KOPT-K1 (cell line): ENCODE measurements around the gene CSH1.
"Not testable (repeated sequence)": the region's sequence is repeated elsewhere in the genome, so short reads cannot be mapped to it uniquely, and the experiment has no call there.

Experiments
- H3K27ac ChIP-seq: fragments of 200-600 bp; sonication (generic); 2 replicates; pipeline ENCODE4 v1.5.1; 2016; ENCODE audit warnings: antibody characterized with exemption, mild to moderate bottlenecking, low read depth, low read length; ENCODE audit not compliant: poor library complexity, severe bottlenecking
- H3K36me3 ChIP-seq: fragments of 200-600 bp; sonication (generic); 2 replicates; pipeline ENCODE4 v1.5.1; 2017; ENCODE audit warnings: antibody characterized with exemption, mild to moderate bottlenecking, low read length, moderate library complexity; ENCODE audit not compliant: insufficient read depth
- H3K9me3 ChIP-seq: fragments of 200-600 bp; sonication (generic); 2 replicates; pipeline ENCODE4 v1.5.1; 2017; ENCODE audit warnings: antibody characterized with exemption, low read length, mild to moderate bottlenecking; ENCODE audit not compliant: insufficient read depth, poor library complexity, severe bottlenecking

CSH1 gene

GRCh38 chr17:63918305-63918704 lies 21.9 kb upstream of the CSH1 start:
- Histone ChIP-seq H3K36me3 (no peaks in the 10 kb centered on the region), H3K27ac (no peak overlapping the region)

GRCh38 chr17:63917646-63918045 lies 21.3 kb upstream of the CSH1 start:
- Histone ChIP-seq H3K36me3 (no peaks in the 10 kb centered on the region), H3K27ac (no peak overlapping the region), H3K9me3 (no peaks in the 10 kb centered on the region)

More at GRCh38 chr17:63918305-63918704, 21.9 kb upstream of the CSH1 start:
- H3K9me3 ChIP-seq, result no peaks in the 10 kb centered on the region

GRCh38 chr17:63917206-63917605 lies 20.8 kb upstream of the CSH1 start:
- not testable (repeated sequence) for H3K9me3 ChIP-seq

GRCh38 chr17:63916566-63917185 lies 20.3 kb upstream of the CSH1 start:
- no peaks in the 10 kb centered on the region for H3K36me3 ChIP-seq
- no peaks in the 10 kb centered on the region for H3K9me3 ChIP-seq
- H3K27ac ChIP-seq, result no peak overlapping the region

More at GRCh38 chr17:63917206-63917605, 20.8 kb upstream of the CSH1 start:
- not testable (repeated sequence) for H3K27ac ChIP-seq, H3K36me3 ChIP-seq

- H3K9me3 ChIP-seq, H3K27ac ChIP-seq, H3K36me3 ChIP-seq: not testable (repeated sequence)
Measured at GRCh38 chr17:63915753-63916152, 19.4 kb upstream of the CSH1 start.

GRCh38 chr17:63914471-63914870 lies 18.1 kb upstream of the CSH1 start:
- no peaks in the 10 kb centered on the region for H3K9me3 ChIP-seq
- H3K36me3 ChIP-seq, result no peaks in the 10 kb centered on the region
- no peak overlapping the region for H3K27ac ChIP-seq

- Histone ChIP-seq H3K27ac (no peak overlapping the region), H3K36me3 (no peaks in the 10 kb centered on the region), H3K9me3 (no peaks in the 10 kb centered on the region)
Measured at GRCh38 chr17:63911657-63912100, 15.3 kb upstream of the CSH1 start.

GRCh38 chr17:63911041-63911635 lies 14.8 kb upstream of the CSH1 start, which contains the start of gene CSHL1:
Gene CSHL1 (minus strand): TSS chr17:63911258. CDS start chr17:63911196, 62 bp downstream.
- Histone ChIP-seq H3K27ac (no peak within 1 kb of the TSS), H3K36me3 (no peaks in the 10 kb centered on the region), H3K9me3 (no peaks in the 10 kb centered on the region)

- Histone ChIP-seq H3K9me3 (no peaks in the 10 kb centered on the region), H3K27ac (no peak overlapping the region), H3K36me3 (no peaks in the 10 kb centered on the region)
Measured at GRCh38 chr17:63910096-63910495, 13.7 kb upstream of the CSH1 start.

GRCh38 chr17:63909586-63909985 lies 13.2 kb upstream of the CSH1 start:
- H3K27ac ChIP-seq, H3K9me3 ChIP-seq, H3K36me3 ChIP-seq: not testable (repeated sequence)

GRCh38 chr17:63907161-63907778 lies 10.9 kb upstream of the CSH1 start:
- H3K9me3 ChIP-seq, H3K27ac ChIP-seq, H3K36me3 ChIP-seq: not testable (repeated sequence)

- H3K36me3 ChIP-seq, H3K9me3 ChIP-seq, H3K27ac ChIP-seq: not testable (repeated sequence)
Measured at GRCh38 chr17:63904796-63905195, 8.4 kb upstream of the CSH1 start.

- not testable (repeated sequence) for H3K27ac ChIP-seq
Measured at GRCh38 chr17:63903787-63904201, 7.4 kb upstream of the CSH1 start.

GRCh38 chr17:63901971-63902370 lies 5.6 kb upstream of the CSH1 start:
- not testable (repeated sequence) for H3K9me3 ChIP-seq, H3K36me3 ChIP-seq, H3K27ac ChIP-seq

More at GRCh38 chr17:63903787-63904201, 7.4 kb upstream of the CSH1 start:
- not testable (repeated sequence) for H3K36me3 ChIP-seq, H3K9me3 ChIP-seq

- H3K36me3 ChIP-seq, H3K9me3 ChIP-seq: not testable (repeated sequence)
Measured at GRCh38 chr17:63898899-63899798, 2.8 kb upstream of the CSH1 start.

More at GRCh38 chr17:63898899-63899798, 2.8 kb upstream of the CSH1 start:
- not testable (repeated sequence) for H3K27ac ChIP-seq
